ENCODE results near the gene HDAC10. TPM values are rescaled to one million over a fixed set of nuclear protein-coding genes. Genes with fewer than 3 reads are reported as not detected.

The HDAC10 gene
- total RNA-seq, 4 donors from 2014 or later: 36.4 to 60.7 (median 45.7) TPM

DNA sequence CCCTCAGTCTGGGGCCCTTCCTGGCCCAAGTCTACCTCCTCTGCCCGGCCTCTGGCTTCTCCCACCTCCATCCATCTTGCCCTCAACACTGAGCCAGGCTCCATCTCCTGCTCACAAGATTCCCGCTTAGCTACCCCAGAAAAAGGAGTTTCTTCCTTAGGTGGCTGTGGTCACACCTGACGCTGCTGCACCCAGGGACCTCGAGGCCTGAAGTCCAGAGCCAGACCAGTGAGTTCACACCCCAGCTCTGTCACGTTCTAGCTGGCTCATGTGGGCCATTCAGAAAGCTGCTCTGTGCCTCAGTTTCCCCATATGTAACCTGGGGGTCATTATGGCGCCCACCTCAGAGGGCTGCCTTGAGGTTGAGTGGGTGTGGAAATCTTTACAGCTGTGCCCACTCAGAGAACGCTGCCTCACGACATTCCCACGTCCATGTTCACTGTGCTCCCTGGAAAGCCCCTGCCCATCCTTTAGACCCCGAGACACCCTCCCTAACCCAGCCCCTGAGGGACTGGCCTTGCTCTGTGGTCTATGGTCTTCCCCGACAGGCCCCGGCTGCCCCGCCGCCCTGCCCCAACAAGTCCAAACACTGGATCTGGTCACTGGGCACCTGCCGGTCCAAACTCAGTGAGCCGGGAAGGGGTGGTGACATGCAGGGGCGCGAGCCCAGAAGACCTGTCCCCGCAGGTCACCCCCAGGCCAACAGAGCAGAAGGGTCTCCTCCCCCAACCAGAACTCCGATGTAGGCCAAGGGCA is 46.6 kb upstream of the HDAC10 start:
- 87 to 91% methylated on average over 20 of the region's 20 CpGs for WGBS, 2 donors
- no peak overlapping the region for H3K4me3 ChIP-seq (ENCODE audit: low read depth, poor library complexity, severe bottlenecking)
- no peak for TF ChIP-seq POLR2A (IDR thresholded peaks at IDR 0.05)
- TF ChIP-seq, protein P1, sequence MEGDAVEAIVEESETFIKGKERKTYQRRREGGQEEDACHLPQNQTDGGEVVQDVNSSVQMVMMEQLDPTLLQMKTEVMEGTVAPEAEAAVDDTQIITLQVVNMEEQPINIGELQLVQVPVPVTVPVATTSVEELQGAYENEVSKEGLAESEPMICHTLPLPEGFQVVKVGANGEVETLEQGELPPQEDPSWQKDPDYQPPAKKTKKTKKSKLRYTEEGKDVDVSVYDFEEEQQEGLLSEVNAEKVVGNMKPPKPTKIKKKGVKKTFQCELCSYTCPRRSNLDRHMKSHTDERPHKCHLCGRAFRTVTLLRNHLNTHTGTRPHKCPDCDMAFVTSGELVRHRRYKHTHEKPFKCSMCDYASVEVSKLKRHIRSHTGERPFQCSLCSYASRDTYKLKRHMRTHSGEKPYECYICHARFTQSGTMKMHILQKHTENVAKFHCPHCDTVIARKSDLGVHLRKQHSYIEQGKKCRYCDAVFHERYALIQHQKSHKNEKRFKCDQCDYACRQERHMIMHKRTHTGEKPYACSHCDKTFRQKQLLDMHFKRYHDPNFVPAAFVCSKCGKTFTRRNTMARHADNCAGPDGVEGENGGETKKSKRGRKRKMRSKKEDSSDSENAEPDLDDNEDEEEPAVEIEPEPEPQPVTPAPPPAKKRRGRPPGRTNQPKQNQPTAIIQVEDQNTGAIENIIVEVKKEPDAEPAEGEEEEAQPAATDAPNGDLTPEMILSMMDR (IDR thresholded peaks at IDR 0.05): no peak
- intact Hi-C loops (cut with DNase I; ENCODE audit: low total_unique reads): no loop called here
- DNase-seq (ENCODE audit: low spot score in 2 of 2): no peak

DNA sequence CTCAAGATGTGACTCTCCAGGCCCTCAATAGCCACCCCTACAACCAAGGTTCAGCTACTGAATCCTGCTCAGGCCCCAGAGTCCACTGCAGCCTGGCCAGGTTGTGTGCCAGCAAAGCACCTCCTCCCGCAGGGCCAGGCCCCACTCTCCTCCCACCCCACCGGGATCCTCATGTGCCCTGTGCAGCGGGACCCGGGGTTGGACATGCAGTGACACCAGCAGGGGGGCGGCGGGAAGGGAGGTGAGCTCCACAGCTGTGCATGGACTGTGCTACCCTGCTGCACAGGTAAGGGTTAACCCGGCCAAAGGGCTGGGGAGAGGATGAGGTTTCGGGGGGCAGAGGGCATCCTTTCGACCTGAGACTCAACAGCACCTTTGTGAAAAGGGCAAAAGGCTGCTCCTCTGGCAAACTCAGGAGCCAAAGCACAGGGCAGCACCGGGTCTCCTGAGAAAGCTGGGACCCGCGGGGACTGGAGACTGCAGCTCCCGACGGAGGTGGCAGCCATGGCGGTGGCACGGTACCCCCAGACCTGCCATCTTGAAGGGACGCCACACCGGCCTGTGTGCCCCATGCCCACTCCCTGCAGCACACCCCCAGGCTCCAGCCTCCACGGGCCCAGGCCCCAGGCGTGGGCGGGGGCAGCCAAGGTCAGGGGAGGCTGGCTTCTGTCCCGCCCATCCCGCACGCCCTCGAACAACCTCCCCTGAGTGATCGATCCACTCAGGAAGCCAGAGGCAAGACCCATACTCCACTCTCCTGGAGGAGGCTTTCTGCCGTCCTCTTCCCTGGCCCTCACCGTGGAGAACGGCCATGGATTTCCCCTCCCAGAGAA is 45.8 kb upstream of the HDAC10 start:
- TF ChIP-seq POLR2A (IDR thresholded peaks at IDR 0.05): no peak
- TF ChIP-seq, protein P1 (IDR thresholded peaks at IDR 0.05): no peak
- WGBS, 2 donors: 65 to 68% methylated on average over 25 to 29 of the region's 29 CpGs
- no peak for DNase-seq (ENCODE audit: low spot score in 2 of 2)
- H3K4me3 ChIP-seq (ENCODE audit: low read depth, poor library complexity, severe bottlenecking): no peak overlapping the region
- intact Hi-C loops (cut with DNase I; ENCODE audit: low total_unique reads): no loop called here

DNA sequence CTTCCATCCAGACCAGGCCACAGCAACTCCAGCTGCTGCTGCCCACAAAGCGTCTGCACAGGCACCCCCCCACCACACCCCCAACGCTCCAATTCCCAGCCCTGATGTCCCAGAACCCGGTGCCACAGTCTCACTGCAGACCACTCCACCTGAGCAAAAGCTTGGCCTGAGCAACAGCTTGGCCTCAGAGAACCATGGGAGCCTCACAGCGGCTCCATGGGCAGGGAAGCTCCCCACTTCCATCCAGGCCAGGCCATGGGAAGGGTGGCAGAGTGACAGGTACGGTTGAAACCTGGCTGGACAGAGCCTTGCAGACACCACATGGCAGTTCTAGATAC is 43.2 kb upstream of the HDAC10 start:
- DNase-seq (ENCODE audit: low spot score in 2 of 2): no peak
- WGBS, 2 donors: 50 to 60% methylated on average over 1 to 5 of the region's 5 CpGs
- TF ChIP-seq, protein P1 (IDR thresholded peaks at IDR 0.05): no peak
- TF ChIP-seq POLR2A (IDR thresholded peaks at IDR 0.05): no peak
- H3K4me3 ChIP-seq (ENCODE audit: low read depth, poor library complexity, severe bottlenecking): no peak overlapping the region
- intact Hi-C loops (cut with DNase I; ENCODE audit: low total_unique reads): no loop called here

DNA sequence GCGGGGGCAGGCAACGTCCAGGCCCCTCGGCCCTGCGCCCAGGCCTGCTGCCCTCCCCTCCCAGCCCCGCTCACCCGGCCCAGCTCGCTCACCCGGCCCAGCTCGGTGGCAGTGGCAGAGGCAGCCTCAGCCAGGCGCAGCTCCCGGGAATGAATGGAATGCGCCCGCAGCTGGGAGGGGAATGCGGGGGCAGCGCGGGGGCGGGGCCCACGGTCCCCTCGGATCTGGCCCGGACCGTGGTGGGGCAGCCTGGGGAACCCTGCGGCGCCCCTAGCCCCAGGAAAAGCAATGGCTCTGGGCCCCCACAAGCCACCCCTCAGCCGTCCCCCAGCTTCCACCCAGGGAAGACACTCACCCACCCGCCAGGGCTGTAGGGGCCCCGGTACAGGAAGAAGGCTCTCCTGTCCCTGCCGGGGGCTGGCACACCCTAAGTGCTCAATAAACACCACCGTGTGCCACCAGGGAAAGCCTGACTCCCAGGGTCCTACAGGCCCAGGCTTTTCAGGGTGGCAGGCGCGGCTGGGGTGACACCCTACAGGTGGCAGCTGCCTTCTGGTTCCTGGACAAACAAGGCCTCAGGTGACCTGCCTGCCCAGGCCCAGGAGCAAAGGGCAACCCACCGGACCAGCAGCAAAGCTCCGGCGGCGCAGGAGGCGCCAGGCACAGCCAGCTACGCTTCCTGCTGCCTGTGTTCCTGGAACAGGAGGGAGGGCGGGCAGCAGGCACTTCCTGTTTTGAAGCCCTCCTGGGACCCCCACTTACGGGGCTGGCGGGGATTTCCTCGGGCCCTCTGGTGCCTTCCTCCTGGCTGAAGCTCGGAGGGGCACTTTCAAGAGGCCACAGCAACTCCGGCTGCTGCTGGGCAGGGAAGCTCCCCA is 42.6 kb upstream of the HDAC10 start:
- H3K4me3 ChIP-seq (ENCODE audit: low read depth, poor library complexity, severe bottlenecking): no peak overlapping the region
- no peak for DNase-seq (ENCODE audit: low spot score in 2 of 2)
- 17 to 19% methylated on average over 19 to 26 of the region's 42 CpGs for WGBS, 2 donors
- intact Hi-C loops (cut with DNase I; ENCODE audit: low total_unique reads): no loop called here
- no peak for TF ChIP-seq POLR2A (IDR thresholded peaks at IDR 0.05)
- TF ChIP-seq, protein P1 (IDR thresholded peaks at IDR 0.05): no peak

DNA sequence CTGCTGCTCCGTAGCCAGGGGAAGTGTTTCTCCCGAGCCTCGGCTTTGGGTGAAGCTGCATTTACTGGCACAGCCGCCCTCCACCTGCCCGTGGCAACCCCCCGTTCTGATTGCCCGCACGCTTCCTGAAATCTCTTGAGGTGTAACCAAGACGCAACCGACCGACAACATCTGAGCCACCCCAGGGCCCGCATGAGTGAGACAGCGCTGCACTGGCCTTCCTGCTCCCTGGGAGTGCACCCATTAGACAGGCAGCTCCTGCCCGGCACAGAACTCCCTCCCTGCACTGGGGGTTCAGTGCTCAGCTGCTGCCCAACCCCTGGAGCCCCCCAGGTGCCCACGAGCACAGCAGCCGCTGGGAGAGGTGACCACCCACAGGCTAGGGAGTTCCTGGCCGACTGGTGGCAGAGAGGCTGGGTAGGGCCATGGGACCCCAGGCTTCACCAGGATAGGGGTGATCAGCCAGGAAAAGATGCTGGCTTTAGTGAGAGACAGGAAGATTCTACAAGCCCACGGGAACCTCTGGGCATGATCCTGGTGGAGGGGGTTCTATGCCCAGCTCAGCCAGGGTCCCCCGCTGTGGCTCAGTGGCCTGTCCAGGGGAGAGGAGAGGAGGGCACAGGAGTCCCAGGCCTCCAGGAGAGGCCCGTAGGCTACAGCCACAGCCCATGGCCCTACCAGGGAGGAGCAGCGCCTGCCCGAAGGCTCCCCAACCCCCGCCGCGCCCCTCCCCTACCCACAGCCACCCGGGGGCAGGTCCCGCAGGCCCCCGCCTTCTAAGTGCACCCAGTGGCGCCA is 41.8 kb upstream of the HDAC10 start:
- 67 to 76% methylated on average over 16 to 19 of the region's 29 CpGs for WGBS, 2 donors
- TF ChIP-seq, protein P1 (IDR thresholded peaks at IDR 0.05): no peak
- TF ChIP-seq POLR2A (IDR thresholded peaks at IDR 0.05): no peak
- intact Hi-C loops (cut with DNase I; ENCODE audit: low total_unique reads): no loop called here
- no peak overlapping the region for H3K4me3 ChIP-seq (ENCODE audit: low read depth, poor library complexity, severe bottlenecking)
- DNase-seq (ENCODE audit: low spot score in 2 of 2): no peak
